ENCODE results near the gene BCL2L13. TPM values are rescaled to one million over a fixed set of nuclear protein-coding genes. Genes with fewer than 3 reads are reported as not detected.

The BCL2L13 gene
- total RNA-seq, 4 donors from 2014 or later, result 56.6 to 71.3 (median 68.9) TPM

DNA sequence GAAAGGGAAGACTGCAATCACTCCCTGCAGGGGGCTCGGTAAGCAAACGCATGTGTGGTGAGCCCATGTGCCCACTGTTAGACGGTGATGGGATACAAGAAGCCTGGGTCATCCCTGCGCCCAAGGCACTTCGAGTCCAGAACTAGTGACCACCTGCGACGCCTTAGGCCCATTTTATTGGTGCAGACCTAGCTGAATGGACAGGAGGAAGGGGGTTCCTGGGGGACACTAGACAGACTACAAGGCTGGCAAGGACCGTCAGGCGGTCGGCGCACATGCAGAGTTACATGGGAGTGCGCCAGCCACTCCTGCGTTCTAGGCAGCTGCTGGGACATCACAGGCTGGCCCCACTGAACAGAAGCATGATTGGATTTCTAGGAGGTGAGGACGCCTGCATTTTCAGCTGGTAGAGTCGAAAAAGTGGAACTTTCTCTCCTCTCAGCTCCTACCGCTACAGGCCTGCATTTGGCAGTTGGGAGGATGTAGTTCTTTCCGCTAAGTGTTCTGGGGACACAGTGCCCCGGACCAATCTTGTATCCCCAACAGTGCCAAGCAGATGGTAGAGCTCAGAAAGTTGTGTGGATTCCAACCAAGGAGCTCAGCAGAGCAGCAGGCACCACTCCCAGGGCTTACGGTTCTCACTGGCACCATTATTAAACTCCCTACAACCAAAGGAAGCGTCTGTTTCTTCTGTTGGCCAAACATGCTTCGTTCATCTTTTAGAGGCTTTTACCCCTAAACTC lies 100.0 kb downstream of the BCL2L13 start:
- Histone ChIP-seq H3K27ac (no peak overlapping the region), H3K4me3 (no peak overlapping the region), H3K36me3 (peaks cover 48% of the 10 kb centered on the region), H3K9me3 (no peaks in the 10 kb centered on the region), H3K27me3 (no peaks in the 10 kb centered on the region), H3K4me1 (no peaks in the 10 kb centered on the region)
- no peak for DNase-seq (ENCODE audit: low spot score in 2 of 2)
- TF ChIP-seq POLR2AphosphoS5 (IDR thresholded peaks at IDR 0.05) (no peak), EP300 (IDR thresholded peaks at IDR 0.05) (no peak), POLR2A (IDR thresholded peaks at IDR 0.05) (no peak)
- WGBS, result 93% methylated on average over 17 of the region's 21 CpGs

DNA sequence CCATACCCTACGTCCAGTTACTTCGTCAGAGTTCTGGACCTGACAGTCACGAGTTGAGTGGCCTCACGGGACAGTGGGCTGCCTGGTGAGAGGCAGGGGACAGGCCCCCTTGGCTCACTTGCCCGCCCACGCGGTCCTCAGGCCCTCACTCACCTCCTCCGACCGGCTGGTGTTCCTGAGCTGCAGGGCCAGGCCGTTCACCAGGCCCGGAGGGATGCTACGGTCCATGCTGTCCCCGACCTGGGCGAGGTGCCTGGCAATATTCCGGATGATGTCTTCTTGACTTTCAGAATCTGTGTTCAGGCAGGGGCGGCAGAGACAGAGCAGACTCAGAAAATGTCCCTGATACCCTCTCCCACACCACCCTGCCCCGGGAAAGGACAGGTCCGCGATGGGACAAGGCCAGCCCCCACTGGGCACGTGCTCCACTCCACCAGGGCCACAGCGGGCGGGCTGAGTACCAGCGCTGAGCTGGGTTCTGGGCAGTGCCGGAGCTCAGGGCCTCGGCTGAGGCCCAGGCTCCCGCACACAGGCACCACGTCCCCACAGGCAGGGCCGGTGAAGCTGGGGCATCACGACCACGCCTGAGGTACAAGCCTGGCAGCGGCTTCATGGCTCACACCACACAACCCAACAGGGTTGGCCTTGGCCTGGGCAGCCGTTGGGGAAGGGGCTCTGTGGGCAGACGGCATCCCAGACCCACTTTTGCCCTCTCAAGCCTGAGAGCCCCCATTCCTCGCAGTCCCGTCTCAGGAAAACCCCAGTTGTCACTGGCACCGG lies 100.8 kb downstream of the BCL2L13 start:
- H3K27ac ChIP-seq, result no peak overlapping the region
- H3K4me1 ChIP-seq, result peaks cover 6% of the 10 kb centered on the region
- H3K27me3 ChIP-seq, result no peaks in the 10 kb centered on the region
- H3K36me3 ChIP-seq, result peaks cover 40% of the 10 kb centered on the region
- no peak for DNase-seq (ENCODE audit: low spot score in 2 of 2)
- TF ChIP-seq POLR2AphosphoS5 (IDR thresholded peaks at IDR 0.05), result no peak
- TF ChIP-seq EP300 (IDR thresholded peaks at IDR 0.05), result no peak
- no peak for TF ChIP-seq POLR2A (IDR thresholded peaks at IDR 0.05)
- TF ChIP-seq, protein P1, sequence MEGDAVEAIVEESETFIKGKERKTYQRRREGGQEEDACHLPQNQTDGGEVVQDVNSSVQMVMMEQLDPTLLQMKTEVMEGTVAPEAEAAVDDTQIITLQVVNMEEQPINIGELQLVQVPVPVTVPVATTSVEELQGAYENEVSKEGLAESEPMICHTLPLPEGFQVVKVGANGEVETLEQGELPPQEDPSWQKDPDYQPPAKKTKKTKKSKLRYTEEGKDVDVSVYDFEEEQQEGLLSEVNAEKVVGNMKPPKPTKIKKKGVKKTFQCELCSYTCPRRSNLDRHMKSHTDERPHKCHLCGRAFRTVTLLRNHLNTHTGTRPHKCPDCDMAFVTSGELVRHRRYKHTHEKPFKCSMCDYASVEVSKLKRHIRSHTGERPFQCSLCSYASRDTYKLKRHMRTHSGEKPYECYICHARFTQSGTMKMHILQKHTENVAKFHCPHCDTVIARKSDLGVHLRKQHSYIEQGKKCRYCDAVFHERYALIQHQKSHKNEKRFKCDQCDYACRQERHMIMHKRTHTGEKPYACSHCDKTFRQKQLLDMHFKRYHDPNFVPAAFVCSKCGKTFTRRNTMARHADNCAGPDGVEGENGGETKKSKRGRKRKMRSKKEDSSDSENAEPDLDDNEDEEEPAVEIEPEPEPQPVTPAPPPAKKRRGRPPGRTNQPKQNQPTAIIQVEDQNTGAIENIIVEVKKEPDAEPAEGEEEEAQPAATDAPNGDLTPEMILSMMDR (IDR thresholded peaks at IDR 0.05), result no peak
- H3K9me3 ChIP-seq, result no peaks in the 10 kb centered on the region
- no peak overlapping the region for H3K4me3 ChIP-seq
- 92% methylated on average over 20 of the region's 36 CpGs for WGBS

DNA sequence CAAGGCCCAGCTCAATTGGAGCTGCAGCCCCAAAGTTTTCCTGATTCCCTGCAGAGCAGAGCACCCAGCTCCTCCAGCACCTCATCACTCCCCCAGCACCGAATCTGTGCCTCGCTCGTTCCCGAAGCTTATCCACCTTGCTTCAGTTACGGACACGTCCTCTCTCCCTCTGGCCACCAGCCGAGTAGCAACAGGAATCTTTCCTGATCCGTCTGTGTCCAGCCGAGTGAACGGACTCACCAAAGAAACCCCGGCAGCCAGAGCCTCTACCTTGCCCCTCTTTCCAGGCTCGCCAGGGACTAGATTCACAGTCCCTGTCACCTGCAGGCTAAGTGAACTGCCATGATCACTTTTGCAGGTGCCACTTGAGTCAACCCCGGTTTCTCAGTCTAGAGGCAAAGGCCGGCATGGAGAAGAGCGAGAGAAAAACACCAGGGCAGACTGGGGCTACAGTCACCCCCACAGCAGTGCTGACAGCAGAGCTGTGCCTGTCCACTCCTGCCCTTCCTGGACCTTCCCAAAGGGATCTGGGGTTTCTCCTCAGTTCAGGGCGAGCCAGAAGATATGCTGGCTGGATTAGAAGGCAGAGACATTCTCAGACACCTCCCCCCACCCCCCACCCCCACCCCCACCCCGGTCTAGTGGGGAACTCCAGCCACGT lies 103.4 kb downstream of the BCL2L13 start:
- no peaks in the 10 kb centered on the region for H3K27me3 ChIP-seq
- no peak overlapping the region for H3K27ac ChIP-seq
- peak in 1 of 2 donors; percentile 43 for DNase-seq (ENCODE audit: low spot score in 2 of 2)
- H3K9me3 ChIP-seq, result no peaks in the 10 kb centered on the region
- 84% methylated on average over 15 of the region's 18 CpGs for WGBS
- peaks cover 24% of the 10 kb centered on the region for H3K36me3 ChIP-seq
- H3K4me3 ChIP-seq, result no peak overlapping the region
- TF ChIP-seq, protein P1 (IDR thresholded peaks at IDR 0.05), result no peak
- TF ChIP-seq EP300 (IDR thresholded peaks at IDR 0.05), result no peak
- H3K4me1 ChIP-seq, result peaks cover 10% of the 10 kb centered on the region

DNA sequence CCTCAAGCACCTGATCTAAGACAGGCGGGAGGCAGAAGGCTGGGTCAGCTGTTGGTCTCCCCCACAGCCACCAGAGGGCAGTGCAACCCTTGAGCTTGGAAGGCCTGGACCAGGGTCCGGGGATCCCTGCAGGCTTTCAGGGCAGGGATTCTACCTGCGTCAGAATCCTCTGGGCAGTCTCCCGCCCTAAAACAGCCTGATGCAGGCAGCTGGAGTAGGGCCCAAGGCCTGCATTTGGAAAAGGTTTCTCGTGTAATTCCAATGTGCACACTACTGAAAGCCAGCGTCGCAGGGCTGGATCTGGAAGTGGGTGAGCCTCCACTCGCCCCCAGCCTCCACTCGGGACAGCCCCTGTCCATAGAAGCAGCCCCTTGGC lies 104.0 kb downstream of the BCL2L13 start:
- Histone ChIP-seq H3K4me1 (peaks cover 10% of the 10 kb centered on the region), H3K27me3 (no peaks in the 10 kb centered on the region), H3K27ac (no peak overlapping the region), H3K36me3 (peaks cover 21% of the 10 kb centered on the region), H3K4me3 (no peak overlapping the region), H3K9me3 (no peaks in the 10 kb centered on the region)
- 57% methylated on average over 7 of the region's 9 CpGs for WGBS
- DNase-seq (ENCODE audit: low spot score in 2 of 2), result peak in 1 of 2 donors; percentile 68
- TF ChIP-seq, protein P1 (IDR thresholded peaks at IDR 0.05), result peak; percentile 31 to 77
- no peak for TF ChIP-seq POLR2AphosphoS5 (IDR thresholded peaks at IDR 0.05)

DNA sequence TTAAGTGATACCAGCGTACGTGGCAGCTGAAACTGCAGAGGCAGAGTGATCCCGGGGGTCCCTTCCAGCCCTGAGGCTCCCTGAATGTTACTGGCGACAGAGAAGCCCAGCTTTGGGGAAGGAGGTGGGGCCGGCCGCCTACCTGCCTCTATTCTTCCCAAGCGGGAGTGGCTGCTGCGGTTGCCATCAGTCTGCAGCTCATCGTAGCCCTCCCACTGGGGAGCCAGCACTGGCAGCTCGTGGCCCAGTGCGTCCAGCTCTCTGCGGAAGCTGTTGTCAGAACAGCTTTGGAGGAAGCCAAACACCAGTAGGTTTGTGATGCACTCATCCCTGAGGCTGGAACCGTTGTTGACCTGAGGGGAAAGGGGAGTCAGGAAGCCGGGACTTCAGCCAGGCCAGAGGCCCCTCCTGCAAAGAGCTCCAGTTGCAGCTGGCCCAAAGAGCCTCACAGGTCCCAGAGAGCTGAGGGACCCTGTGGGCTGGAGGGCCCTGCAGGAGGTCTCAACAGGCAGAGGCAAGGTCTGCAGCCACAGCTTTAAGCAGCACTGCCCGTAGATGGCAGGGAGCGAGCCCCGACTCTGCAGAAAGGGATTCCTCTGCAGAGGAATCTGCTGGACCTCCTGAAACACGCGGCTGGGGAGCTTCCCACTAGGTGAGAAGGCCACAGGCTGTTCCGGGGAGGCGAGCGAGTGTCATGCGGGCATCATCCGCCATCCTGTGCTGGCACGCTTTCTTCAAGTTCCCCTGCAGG lies 105.3 kb downstream of the BCL2L13 start:
- TF ChIP-seq, protein P1 (IDR thresholded peaks at IDR 0.05), result no peak
- TF ChIP-seq EP300 (IDR thresholded peaks at IDR 0.05) (no peak), POLR2AphosphoS5 (IDR thresholded peaks at IDR 0.05) (no peak), POLR2A (IDR thresholded peaks at IDR 0.05) (no peak)
- H3K36me3 ChIP-seq, result peaks cover 7% of the 10 kb centered on the region
- WGBS, result 65% methylated on average over 13 of the region's 25 CpGs
- H3K9me3 ChIP-seq, result no peaks in the 10 kb centered on the region
- no peak overlapping the region for H3K27ac ChIP-seq
- no peak for DNase-seq (ENCODE audit: low spot score in 2 of 2)
- H3K27me3 ChIP-seq, result no peaks in the 10 kb centered on the region
- H3K4me3 ChIP-seq, result no peak overlapping the region
- H3K4me1 ChIP-seq, result peaks cover 10% of the 10 kb centered on the region
